ENCODE results near the gene PRSS50. TPM values are rescaled to one million over a fixed set of nuclear protein-coding genes. Genes with fewer than 3 reads are reported as not detected.

Gene PRSS50
- total RNA-seq, 3 donors from 2014 or later = 0.16 TPM; not detected in 2

DNA sequence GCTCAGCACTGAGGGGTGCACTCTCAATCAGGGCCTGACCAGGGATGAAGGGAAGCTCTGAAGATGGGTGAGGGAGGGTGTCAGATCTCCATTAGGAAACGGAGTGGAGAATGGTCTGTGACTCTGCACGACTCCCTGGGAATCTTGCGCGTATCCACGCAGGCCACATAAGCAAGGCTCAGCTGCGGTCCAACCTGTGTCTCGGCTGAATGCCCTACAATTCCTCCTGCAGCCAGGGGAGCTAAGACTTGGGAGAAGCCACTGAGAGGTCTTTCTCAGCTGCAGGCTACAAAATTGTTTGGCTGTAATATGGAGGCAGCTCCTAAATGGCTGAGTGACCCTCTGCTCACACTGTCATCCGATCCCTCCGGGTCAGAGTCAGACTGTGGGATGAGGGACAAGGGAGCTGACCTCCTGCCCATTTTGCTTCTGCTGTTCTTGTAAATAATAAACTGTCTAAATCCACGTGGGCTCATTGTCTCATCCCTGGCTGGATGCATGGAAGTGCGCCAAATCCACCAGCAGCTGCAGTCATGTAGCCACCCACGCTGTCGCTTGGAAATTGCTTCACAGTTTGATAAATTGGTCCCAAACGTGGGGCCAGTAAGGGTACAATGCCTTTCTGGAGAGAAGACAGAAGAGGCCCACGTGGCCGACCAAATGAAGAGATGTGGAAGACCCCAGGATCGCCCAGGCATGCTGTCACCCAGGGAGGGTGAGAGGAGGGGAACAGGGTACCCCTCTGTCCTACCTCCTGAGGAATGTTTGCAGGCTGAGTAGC, 54.7 kb downstream of the PRSS50 start:
- intact Hi-C loops (cut with DNase I, micrococcal nuclease) = no loop called here
- ATAC-seq (no peak), DNase-seq (no peak)
- H3K4me3 ChIP-seq = no peak overlapping the region
- H3K4me1 ChIP-seq (ENCODE audit: low read depth) = no peaks in the 10 kb centered on the region
- H3K36me3 ChIP-seq (ENCODE audit: low read depth) = no peaks in the 10 kb centered on the region
- H3K9me3 ChIP-seq = no peaks in the 10 kb centered on the region
- TF ChIP-seq, protein P1, sequence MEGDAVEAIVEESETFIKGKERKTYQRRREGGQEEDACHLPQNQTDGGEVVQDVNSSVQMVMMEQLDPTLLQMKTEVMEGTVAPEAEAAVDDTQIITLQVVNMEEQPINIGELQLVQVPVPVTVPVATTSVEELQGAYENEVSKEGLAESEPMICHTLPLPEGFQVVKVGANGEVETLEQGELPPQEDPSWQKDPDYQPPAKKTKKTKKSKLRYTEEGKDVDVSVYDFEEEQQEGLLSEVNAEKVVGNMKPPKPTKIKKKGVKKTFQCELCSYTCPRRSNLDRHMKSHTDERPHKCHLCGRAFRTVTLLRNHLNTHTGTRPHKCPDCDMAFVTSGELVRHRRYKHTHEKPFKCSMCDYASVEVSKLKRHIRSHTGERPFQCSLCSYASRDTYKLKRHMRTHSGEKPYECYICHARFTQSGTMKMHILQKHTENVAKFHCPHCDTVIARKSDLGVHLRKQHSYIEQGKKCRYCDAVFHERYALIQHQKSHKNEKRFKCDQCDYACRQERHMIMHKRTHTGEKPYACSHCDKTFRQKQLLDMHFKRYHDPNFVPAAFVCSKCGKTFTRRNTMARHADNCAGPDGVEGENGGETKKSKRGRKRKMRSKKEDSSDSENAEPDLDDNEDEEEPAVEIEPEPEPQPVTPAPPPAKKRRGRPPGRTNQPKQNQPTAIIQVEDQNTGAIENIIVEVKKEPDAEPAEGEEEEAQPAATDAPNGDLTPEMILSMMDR (IDR thresholded peaks at IDR 0.05) = no peak

Other genes with a start within 250 kb of the PRSS50 start
- not detected for gene RTP3, start 219.9 kb downstream of the PRSS50 start, total RNA-seq
- gene LRRC2, start 151.6 kb downstream of the PRSS50 start, total RNA-seq = 1 to 10 TPM; 1.8 to 2.8 (median 2.5) TPM
- not detected for gene FAM240A, start 105.3 kb downstream of the PRSS50 start, total RNA-seq
- gene ALS2CL, start 24.2 kb downstream of the PRSS50 start, total RNA-seq = 10 to 100 TPM; 28.5 to 68.1 (median 43.7) TPM
- 1 to 10 TPM in 1 of 3 donors, under 1 TPM in 1, not detected in 1; 0.23 to 1.1 TPM for gene TMIE, start 16.5 kb downstream of the PRSS50 start, total RNA-seq
- 1 to 10 TPM in 2 of 3 donors, under 1 TPM in 1; 0.32 to 3.1 (median 1.2) TPM for gene MYL3, start 145.6 kb upstream of the PRSS50 start, total RNA-seq
- 1 to 10 TPM in 2 of 3 donors, under 1 TPM in 1; 0.87 to 4.6 (median 1.9) TPM for gene PTH1R, start 159.9 kb upstream of the PRSS50 start, total RNA-seq

Data from mucosa of descending colon (tissue), 3 donors.